Testis (tissue), 3 donors: ENCODE results near the gene LRFN5. TPM values are rescaled to one million over a fixed set of nuclear protein-coding genes. Genes with fewer than 3 reads are reported as not detected.

Experiments used
- DNase-seq: peaks from one replicate; pipeline ENCODE4 v3.0.0-alpha.2; 2019
- H3K27ac ChIP-seq, 2 donors: fragments of 200-600 bp; sonication (generic); one replicate each; pipeline ENCODE4 v1.5.1; 2019
- H3K27me3 ChIP-seq: fragments of 200-600 bp; sonication (generic); one replicate; pipeline ENCODE4 v1.5.1; 2019
- H3K36me3 ChIP-seq: fragments of 200-600 bp; sonication (generic); one replicate; pipeline ENCODE4 v1.5.1; 2017; ENCODE audit warnings: low read depth; ENCODE audit errors: missing control alignments
- H3K4me1 ChIP-seq: fragments of 200-600 bp; sonication (generic); one replicate; pipeline ENCODE4 v1.5.1; 2019
- H3K4me3 ChIP-seq, 2 donors: fragments of 200-600 bp; sonication (generic); one replicate each; pipeline ENCODE4 v1.5.1; 2017 to 2019
- H3K9me3 ChIP-seq: fragments of 200-600 bp; sonication (generic); one replicate; pipeline ENCODE4 v1.5.1; 2017
- POLR2A ChIP-seq: fragments of 450-650 bp; IDR thresholded peaks from one replicate; pipeline ENCODE4 v1.6.1; 2017; ENCODE audit warnings: antibody characterized with exemption, mild to moderate bottlenecking, moderate library complexity
- WGBS, 2 donors: methylation state at CpG; one replicate each; pipeline ENCODE4 v1.1.5; 2018; 5-methylcytosine and 5-hydroxymethylcytosine counted together
- intact Hi-C: fragments of 100-400 bp; cut with DNase I; formaldehyde crosslinking; loops from one replicate; pipeline ENCODE4 v1.15.1; 2023; ENCODE audit warnings: low total_unique reads
- polyA plus RNA-seq: library from polyadenylated mRNA; stranded (reverse); fragments of 350-450 nt; fragmentation: Illumina TruSeq; extraction: RNeasy Lipid Tissue Mini Kit (QIAGEN cat#74804); gene quantifications from one replicate; pipeline ENCODE4 v1.2.3, GENCODE V29; 2014; ENCODE audit warnings: low read depth, low replicate concordance; ENCODE audit not compliant: insufficient read depth
- total RNA-seq, 2 donors: library from RNA; depleted of rRNA; stranded (reverse); fragments of >200 nt; gene quantifications; one replicate each; pipeline ENCODE4 v1.2.3, GENCODE V29; 2016
- TF ChIP-seq, protein P1 (sequence below), 3 experiments: fragments of 450-650 bp in 2 of 3; fragments of 200-600 bp in 1 of 3; sonication (generic) in 1 of 3; IDR thresholded peaks; one replicate each; pipeline ENCODE4 v1.5.1; 2016 to 2019; ENCODE audit warnings: antibody characterized with exemption in 3 of 3, mild to moderate bottlenecking in 2 of 3, moderate library complexity in 1 of 3

Gene LRFN5
- total and polyA plus RNA-seq, 3 donors from 2014 or later = 2.4 to 6.8 (median 5.9) TPM

DNA sequence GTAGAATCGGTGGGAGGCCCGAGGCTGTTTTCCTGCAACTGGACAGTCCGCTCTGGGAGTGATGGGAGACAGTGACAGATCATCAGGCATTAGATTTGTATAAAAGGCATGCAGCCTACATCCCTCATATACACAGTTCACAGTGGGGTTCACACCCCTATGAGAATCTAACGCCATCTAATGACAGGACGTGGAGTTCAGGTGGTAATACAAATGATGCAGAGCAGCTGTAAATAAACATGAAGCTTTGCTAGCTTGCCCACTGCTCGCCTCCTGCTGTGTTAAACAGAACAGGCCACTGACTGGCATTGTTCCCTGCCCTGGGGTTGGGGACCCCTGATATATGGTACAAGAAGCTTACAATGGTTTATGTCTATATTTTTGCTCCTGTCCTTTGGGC lies 179.0 kb downstream of the LRFN5 start:
- 85 to 93% methylated on average over 6 of the region's 6 CpGs for WGBS, 2 donors
- DNase-seq = no peak
- H3K4me1 ChIP-seq = no peaks in the 10 kb centered on the region
- H3K9me3 ChIP-seq = no peaks in the 10 kb centered on the region
- no peaks in the 10 kb centered on the region for H3K27me3 ChIP-seq
- H3K4me3 ChIP-seq = no peak overlapping the region
- no peaks in the 10 kb centered on the region for H3K36me3 ChIP-seq
- no peak overlapping the region for H3K27ac ChIP-seq
- intact Hi-C loops = no loop called here
- TF ChIP-seq POLR2A = no peak
- TF ChIP-seq, protein P1, sequence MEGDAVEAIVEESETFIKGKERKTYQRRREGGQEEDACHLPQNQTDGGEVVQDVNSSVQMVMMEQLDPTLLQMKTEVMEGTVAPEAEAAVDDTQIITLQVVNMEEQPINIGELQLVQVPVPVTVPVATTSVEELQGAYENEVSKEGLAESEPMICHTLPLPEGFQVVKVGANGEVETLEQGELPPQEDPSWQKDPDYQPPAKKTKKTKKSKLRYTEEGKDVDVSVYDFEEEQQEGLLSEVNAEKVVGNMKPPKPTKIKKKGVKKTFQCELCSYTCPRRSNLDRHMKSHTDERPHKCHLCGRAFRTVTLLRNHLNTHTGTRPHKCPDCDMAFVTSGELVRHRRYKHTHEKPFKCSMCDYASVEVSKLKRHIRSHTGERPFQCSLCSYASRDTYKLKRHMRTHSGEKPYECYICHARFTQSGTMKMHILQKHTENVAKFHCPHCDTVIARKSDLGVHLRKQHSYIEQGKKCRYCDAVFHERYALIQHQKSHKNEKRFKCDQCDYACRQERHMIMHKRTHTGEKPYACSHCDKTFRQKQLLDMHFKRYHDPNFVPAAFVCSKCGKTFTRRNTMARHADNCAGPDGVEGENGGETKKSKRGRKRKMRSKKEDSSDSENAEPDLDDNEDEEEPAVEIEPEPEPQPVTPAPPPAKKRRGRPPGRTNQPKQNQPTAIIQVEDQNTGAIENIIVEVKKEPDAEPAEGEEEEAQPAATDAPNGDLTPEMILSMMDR (IDR thresholded peaks at IDR 0.05) = no peak

DNA sequence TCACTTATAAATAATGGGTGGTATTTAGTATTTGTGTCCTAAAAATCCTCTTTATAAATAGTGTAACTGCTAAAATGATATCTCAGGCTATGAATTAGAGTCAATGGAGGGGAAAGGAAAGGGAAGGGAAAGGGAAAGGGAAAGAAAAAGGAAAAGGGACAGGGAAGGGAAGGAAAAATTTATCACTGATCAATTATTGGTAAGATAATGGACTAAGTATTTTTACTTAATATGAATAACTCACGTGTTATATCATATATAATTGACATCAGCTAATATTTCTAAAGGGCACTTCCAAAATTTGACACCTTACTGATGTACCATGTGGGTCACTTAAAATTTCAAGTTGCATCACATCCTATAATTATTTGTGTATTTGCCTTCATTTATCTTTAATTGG lies 193.1 kb downstream of the LRFN5 start:
- TF ChIP-seq, protein P1 (IDR thresholded peaks at IDR 0.05) = no peak
- no peak for TF ChIP-seq POLR2A
- Histone ChIP-seq H3K27me3 (no peaks in the 10 kb centered on the region), H3K27ac (no peak overlapping the region), H3K4me3 (no peak overlapping the region), H3K36me3 (no peaks in the 10 kb centered on the region), H3K9me3 (no peaks in the 10 kb centered on the region), H3K4me1 (no peaks in the 10 kb centered on the region)
- WGBS, 2 donors = 90 to 100% methylated on average over 1 of the region's 1 CpG
- no peak for DNase-seq
- intact Hi-C loops = no loop called here

DNA sequence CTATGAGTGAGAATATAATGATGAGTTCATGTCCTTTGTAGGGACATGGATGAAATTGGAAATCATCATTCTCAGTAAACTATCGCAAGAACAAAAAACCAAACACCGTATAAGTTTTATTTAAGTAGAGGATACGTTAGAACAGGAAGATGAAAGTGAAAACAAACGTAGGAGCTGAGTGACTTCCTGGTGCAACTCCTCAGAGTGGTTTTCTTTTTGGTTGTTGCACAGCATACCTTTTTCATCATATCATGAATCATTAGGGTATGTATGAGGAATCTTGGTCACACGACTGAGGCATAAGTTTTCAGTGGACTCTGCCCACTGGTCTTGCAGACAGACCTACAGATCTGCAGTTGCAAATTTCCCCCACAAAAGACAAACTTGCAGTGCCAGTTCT lies 199.0 kb downstream of the LRFN5 start:
- H3K27me3 ChIP-seq = no peaks in the 10 kb centered on the region
- WGBS, 2 donors = 91% methylated on average over 5 of the region's 5 CpGs
- intact Hi-C loops = no loop called here
- TF ChIP-seq, protein P1 (IDR thresholded peaks at IDR 0.05) = no peak
- TF ChIP-seq POLR2A = no peak
- no peak overlapping the region for H3K27ac ChIP-seq
- no peaks in the 10 kb centered on the region for H3K4me1 ChIP-seq
- no peak for DNase-seq
- H3K36me3 ChIP-seq = no peaks in the 10 kb centered on the region
- H3K9me3 ChIP-seq = no peaks in the 10 kb centered on the region
- H3K4me3 ChIP-seq = no peak overlapping the region

DNA sequence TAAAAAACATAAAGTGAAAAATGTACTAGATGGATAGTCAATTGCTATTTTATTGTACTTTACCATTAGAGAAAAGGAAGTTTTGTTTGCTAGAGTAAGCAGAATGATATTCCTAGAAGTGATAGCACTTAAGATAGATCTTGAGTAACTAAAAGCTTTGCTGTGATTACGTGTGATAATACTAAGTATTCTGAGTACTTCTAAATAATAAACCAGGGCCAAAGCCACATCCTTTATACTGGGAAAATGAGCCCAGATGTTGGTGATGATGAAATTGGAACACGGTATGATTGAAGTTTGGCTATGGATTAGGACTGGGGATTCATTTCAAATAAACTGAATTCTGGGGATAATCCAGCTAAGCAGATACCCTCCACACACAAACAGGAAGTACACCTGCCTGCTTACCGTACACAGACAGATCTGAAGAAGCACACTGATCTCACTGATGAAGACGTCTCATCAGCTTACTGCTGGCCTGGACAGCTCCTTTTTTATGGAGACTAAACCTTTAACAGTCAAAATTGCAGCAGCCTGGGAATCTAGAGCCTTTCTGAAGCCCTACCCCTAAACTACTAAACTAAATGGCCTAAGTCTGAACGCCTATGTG lies 199.8 kb downstream of the LRFN5 start:
- intact Hi-C loops = no loop called here
- TF ChIP-seq POLR2A = no peak
- TF ChIP-seq, protein P1 (IDR thresholded peaks at IDR 0.05) = no peak
- 81 to 86% methylated on average over 5 of the region's 5 CpGs for WGBS, 2 donors

DNA sequence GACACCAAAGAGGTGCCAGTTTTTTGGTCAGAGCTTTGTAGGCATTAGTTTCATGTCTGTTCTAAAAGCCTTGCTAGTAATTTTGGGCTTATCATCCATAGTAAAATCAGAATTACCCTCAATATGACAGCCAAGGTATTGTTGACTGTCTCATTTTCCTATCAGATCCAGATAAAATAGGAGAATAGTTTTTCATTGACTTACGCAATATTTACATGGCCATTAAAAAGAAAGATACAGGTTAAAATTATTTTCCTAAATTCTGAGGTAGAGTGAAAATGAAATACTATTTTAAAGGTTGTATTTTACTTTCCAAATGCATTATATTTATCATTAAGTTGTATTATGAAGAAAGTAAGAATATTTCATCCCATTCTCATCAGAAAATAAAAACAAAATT lies 203.7 kb downstream of the LRFN5 start:
- no peaks in the 10 kb centered on the region for H3K27me3 ChIP-seq
- TF ChIP-seq, protein P1 (IDR thresholded peaks at IDR 0.05) = no peak
- TF ChIP-seq POLR2A = no peak
- no peak overlapping the region for H3K27ac ChIP-seq
- no peaks in the 10 kb centered on the region for H3K4me1 ChIP-seq
- H3K36me3 ChIP-seq = no peaks in the 10 kb centered on the region
- DNase-seq = no peak
- 97 to 100% methylated on average over 1 of the region's 1 CpG for WGBS, 2 donors
- no peaks in the 10 kb centered on the region for H3K9me3 ChIP-seq
- intact Hi-C loops = no loop called here
- no peak overlapping the region for H3K4me3 ChIP-seq

More for the DNA sequence above, 199.8 kb downstream of the LRFN5 start:
- H3K27me3 ChIP-seq = no peaks in the 10 kb centered on the region
- DNase-seq = no peak
- no peak overlapping the region for H3K27ac ChIP-seq
- no peaks in the 10 kb centered on the region for H3K36me3 ChIP-seq
- H3K9me3 ChIP-seq = no peaks in the 10 kb centered on the region
- H3K4me1 ChIP-seq = no peaks in the 10 kb centered on the region
- no peak overlapping the region for H3K4me3 ChIP-seq
